HG03095 (cell line): ENCODE results near the gene PXN.
"Not testable (repeated sequence)": the region's sequence is repeated elsewhere in the genome, so short reads cannot be mapped to it uniquely, and the experiment has no call there.

Experiments used
- ATAC-seq: cut with Tn5 transposase; IDR thresholded peaks from one replicate; pipeline ENCODE4 v1.9.1; 2021; ENCODE audit warnings: moderate library complexity; ENCODE audit not compliant: unreplicated experiment

PXN gene

DNA sequence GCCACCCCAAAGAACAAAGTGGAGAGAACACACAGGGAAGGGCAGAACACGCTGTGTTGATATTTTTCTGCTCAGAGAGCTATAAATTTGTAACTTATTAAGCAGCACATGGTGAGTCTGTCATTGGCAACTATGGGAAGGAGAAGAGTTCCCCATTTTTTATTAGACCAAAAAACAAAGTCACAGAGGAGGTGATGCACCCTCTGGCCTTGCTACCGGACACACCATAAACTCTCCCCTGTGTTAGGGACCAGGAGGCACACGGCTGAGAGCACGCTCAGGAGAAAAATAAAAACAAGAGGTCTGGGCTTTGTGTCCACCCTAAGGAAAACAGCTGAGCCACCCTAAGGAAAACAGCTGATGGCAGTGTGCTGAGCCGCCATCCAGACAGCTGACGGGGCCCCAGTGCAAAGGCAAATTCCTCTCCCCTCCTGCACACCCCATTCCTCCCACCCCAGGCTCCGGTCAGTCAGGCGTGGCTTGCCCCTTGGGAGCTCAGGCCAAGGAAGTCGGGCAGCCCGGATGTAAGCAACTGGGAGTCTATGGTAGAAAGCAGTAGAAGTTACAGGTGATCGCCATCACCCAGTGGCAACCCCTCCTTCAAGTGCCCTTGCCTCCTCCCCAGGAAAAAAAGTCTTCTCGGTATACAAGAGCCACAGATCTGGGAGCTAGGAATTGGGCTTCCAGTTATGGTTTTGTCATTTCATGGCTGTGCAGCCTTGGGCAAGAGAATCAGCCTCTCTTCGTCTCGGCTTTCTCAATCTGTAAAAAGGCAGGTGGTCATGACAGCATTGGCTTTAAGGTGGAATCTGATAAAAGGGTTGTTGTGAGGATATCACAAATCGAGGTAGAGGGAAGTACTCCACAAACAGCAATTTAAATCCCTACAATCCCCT, 2.4 kb downstream of the PXN start:
- no peak for ATAC-seq

DNA sequence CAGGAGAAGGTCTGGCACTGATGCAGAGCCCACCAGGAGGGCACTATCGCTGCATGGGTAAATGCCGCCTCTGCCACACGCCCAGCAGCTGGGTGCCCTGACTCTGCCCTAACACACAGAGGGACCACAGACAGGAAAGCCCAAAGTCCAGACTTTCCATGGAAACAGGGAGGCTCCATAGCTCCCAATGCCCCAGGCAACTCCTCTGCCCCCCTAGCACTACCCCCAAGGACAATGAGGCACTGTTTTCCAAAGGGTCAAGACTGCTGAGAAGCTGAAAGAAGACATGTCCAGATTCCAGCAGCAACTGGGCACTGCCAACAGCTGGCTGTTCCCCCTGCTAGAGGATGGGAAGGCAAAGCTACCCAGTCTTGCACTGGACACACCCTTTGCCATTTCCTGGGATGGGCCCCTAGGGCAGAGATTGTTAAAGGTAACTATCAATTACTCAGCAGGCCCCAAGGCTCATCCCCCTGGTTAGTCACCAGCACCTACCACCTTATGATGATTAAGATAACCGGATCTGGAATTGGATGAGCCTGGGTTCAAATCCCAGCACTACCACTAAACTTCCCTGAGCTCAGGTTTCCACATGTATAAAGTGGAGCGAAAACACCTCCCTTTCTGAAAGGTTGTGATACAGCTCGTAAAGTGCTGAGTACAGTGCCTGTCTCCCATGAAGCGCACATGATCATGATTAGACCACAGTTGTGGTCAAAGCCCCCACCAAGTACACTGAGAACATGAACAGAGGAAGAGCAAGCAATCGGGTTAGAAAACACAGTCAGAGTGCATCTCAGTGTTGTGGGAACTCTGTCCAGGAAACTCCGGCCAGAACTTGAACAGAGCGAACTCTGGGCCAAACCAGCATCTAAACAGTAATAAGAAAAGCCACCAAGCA, 3.3 kb downstream of the PXN start:
- no peak for ATAC-seq

DNA sequence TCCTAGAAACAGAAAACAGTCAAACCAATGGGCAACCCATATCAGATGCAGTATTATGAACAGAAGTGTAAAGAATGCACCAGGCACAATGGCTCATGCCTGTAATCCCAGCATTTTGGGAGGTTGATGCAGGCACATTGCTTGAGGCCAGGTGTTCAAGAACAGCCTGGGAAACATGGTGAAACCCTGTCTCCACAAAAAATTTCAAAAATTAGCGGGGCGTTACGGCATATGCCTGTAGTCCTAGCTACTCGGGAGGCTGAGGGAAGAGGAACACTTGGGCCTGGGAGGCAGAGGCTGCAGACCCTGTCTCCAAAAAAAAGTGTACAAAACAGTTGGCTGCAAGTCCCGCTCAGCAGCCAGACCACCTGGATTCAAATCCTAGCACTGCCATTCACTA, 4.9 kb downstream of the PXN start:
- no peak for ATAC-seq

DNA sequence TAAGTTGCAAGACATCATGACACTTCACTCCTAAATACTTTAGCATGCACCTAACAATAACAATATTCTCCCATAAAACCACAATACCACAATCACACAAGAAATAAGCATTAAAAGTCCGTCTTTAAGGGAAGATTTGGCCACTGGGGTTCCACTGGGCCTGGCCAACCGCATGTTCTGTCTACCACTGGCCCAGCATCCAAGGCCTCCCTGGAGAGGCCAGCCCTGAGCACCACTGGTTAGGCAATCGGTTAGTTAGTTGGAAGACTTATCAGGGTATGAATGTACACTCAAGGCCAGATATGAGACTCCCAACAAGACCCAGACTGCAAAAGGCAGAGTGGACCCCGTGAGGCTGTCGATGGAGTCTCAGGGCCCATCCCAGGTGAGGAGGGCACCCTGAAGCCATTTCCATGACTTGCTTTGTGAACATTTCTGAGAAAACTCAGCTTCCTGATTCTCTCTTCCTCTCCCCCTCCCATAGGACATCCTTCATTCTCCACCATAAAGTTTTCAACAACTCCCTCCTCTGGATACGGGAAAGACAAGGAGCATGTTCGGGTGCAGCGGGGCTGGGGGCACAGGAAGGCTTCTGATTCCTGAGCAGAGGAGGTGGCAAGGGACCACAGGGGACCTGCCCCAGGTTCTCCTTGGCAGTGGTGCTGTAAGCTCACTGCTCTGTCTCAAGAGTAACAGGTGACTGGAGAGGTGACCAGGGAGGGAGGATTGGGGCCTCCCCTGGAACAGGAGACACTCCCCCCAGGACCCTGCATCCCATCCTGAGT, 5.9 kb downstream of the PXN start:
- ATAC-seq: no peak

DNA sequence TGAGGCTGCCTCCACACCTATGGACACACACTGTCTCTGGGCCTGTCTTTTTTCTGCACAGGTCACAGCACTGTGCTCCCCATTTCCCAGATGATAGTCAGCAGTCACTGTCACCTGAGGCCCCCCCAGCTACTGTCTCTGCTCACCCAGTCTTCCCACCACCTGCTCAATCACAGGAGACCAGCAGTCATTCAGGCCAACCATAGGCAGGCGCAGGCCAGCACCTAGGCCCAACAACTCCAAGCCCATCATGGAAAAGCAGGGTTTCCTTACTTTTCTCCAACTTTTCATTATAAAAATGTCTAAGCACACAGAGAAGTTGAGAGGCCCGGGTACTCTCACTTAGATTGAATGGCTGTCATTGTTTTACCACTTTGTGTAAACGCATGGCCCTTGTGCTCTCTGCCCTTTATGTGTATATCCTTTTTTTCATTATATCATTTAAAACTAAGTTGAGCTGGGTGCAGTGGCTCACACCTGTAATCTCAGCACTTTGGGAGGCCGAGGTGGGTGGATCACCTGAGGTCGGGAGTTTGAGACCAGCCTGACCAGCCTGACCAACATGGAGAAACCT, 7.1 kb downstream of the PXN start:
- ATAC-seq: no peak

DNA sequence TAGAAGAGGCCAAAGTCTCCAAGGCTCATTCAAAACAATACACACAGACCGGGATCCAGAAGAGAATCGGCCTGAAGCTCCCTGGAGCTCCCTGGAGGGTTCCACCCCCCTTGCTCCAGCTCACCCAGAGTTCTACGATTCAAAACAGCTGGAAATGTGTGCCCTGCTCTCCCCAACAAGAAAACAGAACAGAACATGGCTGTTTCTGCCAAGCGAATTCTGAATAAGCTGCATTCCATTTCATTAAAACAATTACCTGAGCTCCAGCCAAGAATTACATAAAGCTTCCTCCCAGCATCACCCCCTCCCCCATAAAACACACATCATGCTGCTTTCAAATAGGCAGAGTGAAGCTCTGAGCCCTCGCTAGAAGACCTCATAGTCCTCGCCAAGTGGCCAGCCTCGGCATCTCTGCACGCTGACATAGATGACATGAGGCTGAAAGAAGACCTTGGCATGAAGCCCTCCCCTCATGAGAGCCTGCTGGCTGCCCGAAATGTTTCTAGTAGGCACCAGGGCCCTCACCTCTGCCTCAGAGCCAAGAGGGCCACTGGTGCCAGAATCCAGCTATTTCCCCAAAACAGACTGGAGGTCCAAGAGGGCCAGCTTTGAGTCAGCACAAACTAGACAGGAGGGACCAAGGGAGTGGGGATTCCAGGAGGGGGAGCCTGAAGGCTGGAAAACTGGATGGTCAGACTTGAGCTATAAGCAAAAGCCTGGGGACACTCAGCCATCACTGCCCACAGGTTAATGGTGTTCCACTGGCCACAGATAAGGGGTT, 8.3 kb downstream of the PXN start:
- ATAC-seq: no peak

DNA sequence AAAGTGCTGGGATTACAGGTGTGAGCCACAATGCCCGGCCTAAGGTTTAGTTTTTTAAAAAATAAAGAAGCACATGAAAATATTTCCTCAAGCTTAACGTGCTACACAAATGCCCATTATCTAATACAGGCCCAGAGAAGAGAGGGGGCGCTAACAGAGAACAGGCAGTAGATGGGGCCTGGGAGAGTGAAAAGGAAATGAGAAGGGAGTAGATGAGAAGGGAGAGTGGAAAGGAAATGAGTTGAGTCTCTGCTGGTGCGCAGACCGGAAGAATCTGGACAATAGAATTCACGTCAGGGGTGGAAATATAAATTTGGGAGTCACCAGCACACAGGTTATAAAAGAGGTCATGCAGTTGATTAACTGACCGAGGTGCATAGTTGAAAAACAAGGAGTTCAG, 10.7 kb downstream of the PXN start:
- ATAC-seq: no peak

DNA sequence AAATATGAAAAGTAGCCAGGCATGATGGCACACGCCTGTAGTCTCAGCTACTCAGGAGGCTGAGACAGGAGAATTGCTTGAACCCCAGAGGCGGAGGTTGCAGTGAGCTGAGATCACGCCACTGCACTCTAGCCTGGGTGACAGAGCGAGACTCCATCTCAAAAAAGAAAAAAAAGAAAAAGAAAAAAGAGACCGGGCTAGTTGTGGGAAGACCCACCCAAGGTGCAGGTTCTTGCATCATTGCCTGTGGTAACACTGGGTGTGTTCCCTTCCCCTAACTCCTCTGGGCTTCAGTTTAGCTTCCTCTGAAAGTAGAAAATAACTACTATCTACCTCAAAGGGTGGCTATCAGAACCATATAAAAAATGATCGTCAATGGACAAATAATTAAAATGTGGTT, 12.2 kb downstream of the PXN start:
- not testable (repeated sequence) for ATAC-seq

DNA sequence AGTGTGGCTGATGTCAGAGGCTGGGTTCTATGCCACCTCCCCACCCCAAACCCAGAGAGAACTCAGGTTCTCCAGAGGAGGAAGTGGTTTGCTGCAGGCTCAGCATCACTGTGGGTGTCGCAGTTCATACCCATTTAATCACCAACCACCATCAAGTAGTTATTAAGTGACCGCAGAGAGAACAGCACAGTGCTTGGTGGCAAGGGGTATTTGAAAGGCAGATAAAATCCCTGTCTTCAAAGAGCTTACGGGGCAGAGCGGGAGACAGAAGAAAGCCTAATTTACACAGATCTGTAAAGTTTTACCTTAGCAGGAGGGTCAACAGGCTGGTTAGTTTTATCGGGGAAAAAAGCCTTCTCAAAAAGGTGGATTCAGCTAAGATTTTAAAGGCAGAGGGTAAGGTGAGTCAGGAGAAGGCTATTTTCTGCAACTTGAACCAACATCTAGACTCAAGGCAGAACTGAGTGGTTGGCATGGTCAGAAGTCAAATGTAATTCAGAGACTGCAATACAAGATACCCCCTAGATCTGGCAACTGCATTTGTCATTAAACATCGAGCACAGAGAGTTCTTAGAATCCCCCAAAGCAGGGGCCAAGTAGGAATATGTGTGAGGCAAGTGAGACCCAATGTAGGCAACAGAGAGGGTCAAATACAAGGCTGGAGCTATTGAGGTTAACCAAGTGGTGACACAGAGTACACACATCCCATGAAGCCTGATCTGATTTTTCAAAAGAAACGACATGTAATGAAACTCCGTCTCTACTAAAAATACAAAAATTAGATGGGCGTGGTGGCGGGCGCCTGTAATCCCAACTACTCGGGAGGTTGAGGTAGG, 13.2 kb downstream of the PXN start:
- no peak for ATAC-seq

DNA sequence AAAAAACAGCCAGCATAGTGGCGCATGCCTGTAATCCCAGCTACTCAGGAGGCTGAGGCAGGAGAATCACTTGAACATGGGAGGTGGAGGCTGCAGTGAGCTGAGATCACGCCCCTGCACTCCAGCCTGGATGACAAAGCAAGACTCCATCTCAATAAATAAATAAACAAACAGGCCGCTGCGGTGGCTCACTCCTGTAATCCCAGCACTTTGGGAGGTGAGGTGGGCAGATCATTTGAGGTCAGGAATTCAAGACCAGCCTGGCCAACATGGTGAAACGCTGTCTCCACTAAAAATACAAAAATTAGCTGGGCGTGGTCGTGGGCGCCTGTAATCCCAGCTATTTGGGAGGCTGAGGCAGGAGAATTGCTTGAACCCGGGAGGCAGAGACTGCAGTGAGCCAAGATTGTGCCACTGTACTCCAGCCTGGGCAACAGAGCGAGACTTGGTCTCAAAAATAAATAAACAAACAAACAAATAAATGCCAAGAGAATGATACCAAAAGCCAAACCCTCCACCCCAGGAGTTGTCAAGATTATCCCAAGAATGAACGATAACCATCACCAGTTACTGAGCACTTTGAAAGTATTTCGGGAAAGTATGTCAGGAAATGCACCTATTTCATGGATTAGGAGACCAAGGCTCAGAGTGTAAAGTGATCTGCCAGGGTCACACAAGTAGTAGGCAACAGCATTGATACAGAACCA, 14.0 kb downstream of the PXN start:
- not testable (repeated sequence) for ATAC-seq

DNA sequence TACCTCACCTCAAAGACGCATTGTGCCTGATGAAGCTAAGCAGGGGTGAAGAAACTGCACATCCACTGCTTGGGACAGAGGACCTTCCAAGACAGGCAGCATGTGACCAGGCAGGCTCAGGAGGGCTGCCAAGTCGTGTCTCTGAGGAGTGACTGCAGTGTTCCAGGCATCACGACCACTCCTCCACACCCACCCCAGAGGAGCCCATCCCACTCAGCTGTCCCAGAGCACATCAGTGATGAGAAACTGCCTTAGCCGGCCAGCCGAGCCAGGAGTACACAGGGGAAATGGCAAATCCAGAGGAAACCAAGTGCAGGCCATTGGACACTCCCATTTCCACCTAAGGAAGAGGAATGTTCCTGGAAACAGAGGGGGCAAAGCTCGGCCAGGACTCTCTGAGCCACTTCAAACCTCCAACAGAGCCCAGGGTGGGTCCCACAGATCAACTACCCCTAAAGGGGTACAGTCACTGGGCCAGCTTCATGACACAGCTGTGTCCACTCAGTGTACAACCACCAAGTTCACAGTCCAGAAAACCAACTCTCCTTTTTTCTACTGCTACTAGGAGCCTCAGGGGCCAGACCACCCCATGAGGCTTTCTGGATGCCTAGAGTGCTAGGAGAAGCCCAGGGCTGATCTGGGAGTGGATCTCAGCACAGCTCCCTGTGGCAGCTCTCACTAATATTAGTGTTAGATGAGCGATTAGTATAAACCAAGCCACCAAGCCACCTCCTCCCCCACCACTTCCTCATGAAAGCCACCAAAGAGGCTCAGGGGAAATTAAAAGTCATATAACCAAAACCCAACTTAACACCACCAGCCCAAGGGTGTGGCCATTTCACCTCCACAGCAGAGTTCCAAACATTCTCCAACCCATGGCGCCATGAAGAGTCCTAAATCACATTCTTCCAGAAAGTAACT, 15.4 kb downstream of the PXN start:
- ATAC-seq: no peak

DNA sequence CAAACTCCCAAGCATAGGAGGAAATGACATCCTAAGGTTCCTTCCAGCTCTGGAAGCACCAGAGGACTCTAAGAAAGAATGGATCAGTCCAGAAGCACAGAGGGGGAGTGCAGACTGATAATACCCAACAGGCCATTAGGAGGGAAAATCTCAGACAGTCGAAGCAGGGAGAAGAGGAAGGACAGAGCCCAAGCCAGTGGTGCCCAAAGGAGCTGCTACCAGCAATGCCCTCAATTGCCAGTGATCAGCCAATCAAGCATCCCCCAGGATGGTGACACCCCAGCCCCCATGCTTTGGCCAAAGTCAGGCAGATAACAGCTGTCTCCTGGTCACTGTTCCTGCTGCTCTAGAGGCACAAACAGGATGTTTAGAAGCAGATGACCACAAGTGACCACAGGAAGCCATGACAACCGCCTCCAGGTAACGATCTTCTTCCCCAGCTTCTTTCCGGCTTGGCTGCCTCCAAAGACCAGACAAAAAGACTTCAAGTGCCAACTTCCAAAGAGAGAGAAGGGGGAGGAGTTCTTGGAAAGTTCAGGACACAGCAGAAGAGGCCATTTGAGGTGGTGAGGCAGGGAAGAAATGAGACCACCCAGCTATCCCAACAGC, 16.2 kb downstream of the PXN start:
- ATAC-seq: no peak

DNA sequence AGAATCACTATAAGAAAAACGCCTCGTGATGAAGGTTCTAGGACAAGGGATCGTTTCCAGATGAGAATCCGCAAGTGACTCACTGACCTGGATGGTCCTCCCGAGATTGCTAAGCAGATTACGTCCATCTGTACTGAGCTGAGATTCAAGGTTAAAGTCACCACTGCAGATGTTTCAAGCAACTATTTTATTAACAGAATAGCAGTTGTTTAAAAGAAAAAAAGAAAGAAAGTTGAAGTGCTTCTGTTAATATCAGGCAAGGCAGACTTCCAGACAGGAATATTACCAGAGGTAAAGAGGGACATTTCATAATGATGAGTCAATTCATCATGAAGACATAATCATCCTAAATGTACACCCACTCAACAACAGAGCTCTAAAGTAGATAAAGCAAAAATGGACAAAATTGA, 17.9 kb downstream of the PXN start:
- ATAC-seq: no peak

DNA sequence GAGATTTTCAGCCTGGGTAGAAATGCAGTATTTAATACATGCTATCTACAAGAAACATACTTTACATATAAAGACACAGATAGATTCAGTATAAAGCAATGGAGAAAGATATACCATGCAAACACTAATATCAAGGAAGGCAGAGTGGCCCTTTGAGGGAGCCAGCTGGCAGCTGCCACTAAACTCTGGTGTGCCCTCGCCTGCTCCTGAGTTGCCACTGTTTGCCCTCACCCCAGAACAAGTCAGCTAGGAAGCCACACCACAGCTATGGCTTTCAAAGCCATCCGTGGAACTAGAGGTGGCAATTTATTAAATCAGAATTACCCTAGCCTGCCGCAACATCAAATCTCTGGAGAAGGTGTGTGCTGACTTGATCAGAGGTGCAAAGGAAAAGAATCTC, 18.3 kb downstream of the PXN start:
- no peak for ATAC-seq

DNA sequence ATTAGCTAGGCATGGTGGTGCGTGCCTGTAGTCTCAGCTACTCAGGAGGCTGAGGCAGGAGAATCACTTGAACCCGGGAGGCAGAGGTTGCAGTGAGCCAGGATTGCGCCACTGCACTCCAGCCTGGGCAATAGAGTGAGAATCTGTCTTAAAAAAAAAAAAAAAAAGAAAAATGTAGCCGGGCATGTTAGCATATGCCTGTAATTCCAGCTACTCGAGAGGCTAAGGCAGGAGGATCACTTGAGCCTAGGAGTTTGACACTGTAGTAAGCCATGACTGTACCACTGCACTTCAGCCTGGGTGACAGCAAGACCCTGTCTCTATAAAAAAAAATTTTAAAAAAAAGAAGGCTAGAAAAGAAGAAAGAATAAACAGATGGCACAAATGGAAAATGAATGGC, 18.8 kb downstream of the PXN start:
- ATAC-seq: not testable (repeated sequence)

DNA sequence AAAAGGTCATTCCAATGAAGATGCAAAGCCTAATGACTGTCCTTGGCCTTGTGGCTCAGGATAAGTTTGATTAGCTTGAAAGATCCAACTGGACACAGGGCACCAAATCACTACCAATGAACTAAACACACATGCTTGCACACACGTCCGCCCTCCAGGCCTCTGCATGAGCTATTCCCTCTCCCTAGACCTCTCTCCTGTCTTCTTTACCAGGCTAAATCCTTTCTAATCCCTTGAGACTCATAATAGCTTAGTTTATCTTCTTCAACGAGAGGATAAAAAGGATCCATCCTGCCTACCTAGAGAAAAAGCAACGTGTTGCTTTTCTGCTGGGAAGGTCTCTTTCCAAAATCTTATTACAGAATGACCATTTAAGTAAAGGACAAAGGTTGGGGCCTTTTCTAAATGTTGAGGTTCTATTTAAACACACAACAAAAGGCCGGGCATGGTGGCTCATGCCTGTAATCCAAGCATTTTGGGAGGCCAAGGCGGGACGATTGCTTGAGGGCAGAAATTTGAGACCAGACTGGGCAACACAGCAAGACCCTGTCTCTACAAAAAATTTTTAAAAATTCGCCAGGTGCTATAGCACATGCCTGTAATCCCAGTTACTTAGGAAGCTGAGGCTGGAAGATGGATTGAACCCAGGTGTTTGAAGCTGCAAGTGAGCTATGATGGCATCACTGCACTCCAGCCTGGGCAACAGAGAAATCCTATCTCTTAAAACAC, 22.4 kb downstream of the PXN start:
- ATAC-seq: no peak
